A549 treated with AZD9567 at 1 μM for 4 hours (cell line): ENCODE data around the gene ADCY6. TPM values are rescaled to one million over a fixed set of nuclear protein-coding genes. Genes with fewer than 3 reads are reported as not detected.

Experiments
- total RNA-seq: library from RNA; stranded (reverse); fragments of 200-300 nt; extraction: Qiagen RNA extraction; gene quantifications from 5 replicates; pipeline ENCODE4 v1.2.3, GENCODE V29; 2022; ENCODE audit not compliant: insufficient read depth

Gene ADCY6
- 9.3 to 14.2 TPM (median 13.1 TPM) in 5 replicates for total RNA-seq

GRCh38 chr12:48788854-48789775 is at the start of gene ADCY6:
ADCY6 (minus strand) TSS chr12:48789089; CDS start chr12:48783434, 5,655 bp downstream.

GRCh38 chr12:48817873-48818830 is 29.3 kb upstream of the ADCY6 start, which contains the start of gene CACNB3:
CACNB3 (plus strand) TSS chr12:48818496; CDS start chr12:48818930, 434 bp downstream.

GRCh38 chr12:48716493-48717251 is 72.2 kb downstream of the ADCY6 start, which contains the start of gene CCNT1:
CCNT1 (minus strand) TSS chr12:48716707; CDS start chr12:48716675, 32 bp downstream.

Other genes with a start within 250 kb of the ADCY6 start
- gene LALBA, start 219.0 kb downstream of the ADCY6 start, total RNA-seq = not detected in 5 replicates
- 39.7 to 59.9 TPM (median 43.5 TPM) in 5 replicates for gene KANSL2, start 106.9 kb downstream of the ADCY6 start, total RNA-seq
- 13.4 to 19.8 TPM (median 14.8 TPM) in 5 replicates for gene CCNT1, start 72.4 kb downstream of the ADCY6 start, total RNA-seq
- gene CACNB3, start 29.4 kb upstream of the ADCY6 start, total RNA-seq = 26.4 to 42.8 TPM (median 34.8 TPM) in 5 replicates
- 64.6 to 82.2 TPM (median 77.2 TPM) in 5 replicates for gene DDX23, start 63.1 kb upstream of the ADCY6 start, total RNA-seq
- gene RND1, start 76.8 kb upstream of the ADCY6 start, total RNA-seq = 5.2 to 9.6 TPM (median 5.9 TPM) in 5 replicates
- 17.8 to 59.9 TPM (median 58.1 TPM) in 5 replicates for gene FKBP11, start 136.4 kb upstream of the ADCY6 start, total RNA-seq
- 139 to 159 TPM (median 150 TPM) in 5 replicates for gene ARF3, start 168.4 kb upstream of the ADCY6 start, total RNA-seq
- gene WNT10B, start 182.6 kb upstream of the ADCY6 start, total RNA-seq = 1.7 to 3.0 TPM (median 1.9 TPM) in 5 replicates
- gene WNT1, start 189.2 kb upstream of the ADCY6 start, total RNA-seq = 0.07 to 0.10 TPM in 2 of 5 replicates, not detected in the others
- gene DDN, start 210.3 kb upstream of the ADCY6 start, total RNA-seq = 0.70 to 0.85 TPM (median 0.78 TPM) in 5 replicates
- gene PRKAG1, start 229.7 kb upstream of the ADCY6 start, total RNA-seq = 42.4 to 54.4 TPM (median 43.6 TPM) in 5 replicates